ENCODE results near the gene ASB5.

DNA sequence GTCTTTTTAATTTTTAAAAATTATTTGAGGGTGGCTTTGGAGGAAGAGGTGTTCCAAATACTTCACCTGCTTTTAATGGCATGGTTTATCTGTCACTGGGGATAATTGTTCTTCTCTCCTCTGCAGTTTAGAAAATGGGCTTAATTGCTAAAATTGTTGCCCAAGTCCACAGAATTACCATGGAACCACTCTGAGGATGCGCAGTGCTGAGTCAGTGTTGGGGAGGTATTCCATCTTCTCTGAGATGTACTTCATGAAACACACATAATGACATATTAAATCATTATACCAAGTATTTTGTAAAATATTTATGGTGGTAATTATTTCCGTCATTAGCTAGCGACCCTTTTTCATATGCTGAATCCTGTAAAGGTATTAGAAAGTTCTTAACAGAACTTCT is 8.0 kb downstream of the ASB5 start:
- TF ChIP-seq POLR2AphosphoS5 (IDR thresholded peaks at IDR 0.05) (no peak), POLR2A (IDR thresholded peaks at IDR 0.05) (no peak)
- TF ChIP-seq, protein P1, sequence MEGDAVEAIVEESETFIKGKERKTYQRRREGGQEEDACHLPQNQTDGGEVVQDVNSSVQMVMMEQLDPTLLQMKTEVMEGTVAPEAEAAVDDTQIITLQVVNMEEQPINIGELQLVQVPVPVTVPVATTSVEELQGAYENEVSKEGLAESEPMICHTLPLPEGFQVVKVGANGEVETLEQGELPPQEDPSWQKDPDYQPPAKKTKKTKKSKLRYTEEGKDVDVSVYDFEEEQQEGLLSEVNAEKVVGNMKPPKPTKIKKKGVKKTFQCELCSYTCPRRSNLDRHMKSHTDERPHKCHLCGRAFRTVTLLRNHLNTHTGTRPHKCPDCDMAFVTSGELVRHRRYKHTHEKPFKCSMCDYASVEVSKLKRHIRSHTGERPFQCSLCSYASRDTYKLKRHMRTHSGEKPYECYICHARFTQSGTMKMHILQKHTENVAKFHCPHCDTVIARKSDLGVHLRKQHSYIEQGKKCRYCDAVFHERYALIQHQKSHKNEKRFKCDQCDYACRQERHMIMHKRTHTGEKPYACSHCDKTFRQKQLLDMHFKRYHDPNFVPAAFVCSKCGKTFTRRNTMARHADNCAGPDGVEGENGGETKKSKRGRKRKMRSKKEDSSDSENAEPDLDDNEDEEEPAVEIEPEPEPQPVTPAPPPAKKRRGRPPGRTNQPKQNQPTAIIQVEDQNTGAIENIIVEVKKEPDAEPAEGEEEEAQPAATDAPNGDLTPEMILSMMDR (IDR thresholded peaks at IDR 0.05): no peak
